GM12892 (cell line): ENCODE measurements around the gene RNPEPL1.
A peak's percentile ranks its signal among the peaks of the same experiment; 100 is the strongest.
"Not testable (repeated sequence)": the region's sequence is repeated elsewhere in the genome, so short reads cannot be mapped to it uniquely, and the experiment has no call there.

Experiments
- DNase-seq: peaks from one replicate; pipeline ENCODE4 v3.0.0; 2011; ENCODE audit not compliant: insufficient read length
- FAIRE-seq: peaks from 2 replicates; lab custom pipeline; 2011; peaks lifted over from hg19 to GRCh38; lab: Jason Lieb, UNC
- POLR2A ChIP-seq: IDR thresholded peaks from 2 replicates; pipeline ENCODE4 v1.6.1; 2011; ENCODE audit warnings: low read depth, low read length, control low read depth
- POLR2AphosphoS5 ChIP-seq: IDR thresholded peaks from 2 replicates; pipeline ENCODE4 v1.6.1; 2011; ENCODE audit warnings: low read depth, low read length, control low read depth
- TAF1 ChIP-seq: IDR thresholded peaks from 2 replicates; pipeline ENCODE4 v1.6.1; 2011; ENCODE audit warnings: low read depth, mild to moderate bottlenecking, control low read depth, low read length, borderline replicate concordance

The RNPEPL1 gene

DNA sequence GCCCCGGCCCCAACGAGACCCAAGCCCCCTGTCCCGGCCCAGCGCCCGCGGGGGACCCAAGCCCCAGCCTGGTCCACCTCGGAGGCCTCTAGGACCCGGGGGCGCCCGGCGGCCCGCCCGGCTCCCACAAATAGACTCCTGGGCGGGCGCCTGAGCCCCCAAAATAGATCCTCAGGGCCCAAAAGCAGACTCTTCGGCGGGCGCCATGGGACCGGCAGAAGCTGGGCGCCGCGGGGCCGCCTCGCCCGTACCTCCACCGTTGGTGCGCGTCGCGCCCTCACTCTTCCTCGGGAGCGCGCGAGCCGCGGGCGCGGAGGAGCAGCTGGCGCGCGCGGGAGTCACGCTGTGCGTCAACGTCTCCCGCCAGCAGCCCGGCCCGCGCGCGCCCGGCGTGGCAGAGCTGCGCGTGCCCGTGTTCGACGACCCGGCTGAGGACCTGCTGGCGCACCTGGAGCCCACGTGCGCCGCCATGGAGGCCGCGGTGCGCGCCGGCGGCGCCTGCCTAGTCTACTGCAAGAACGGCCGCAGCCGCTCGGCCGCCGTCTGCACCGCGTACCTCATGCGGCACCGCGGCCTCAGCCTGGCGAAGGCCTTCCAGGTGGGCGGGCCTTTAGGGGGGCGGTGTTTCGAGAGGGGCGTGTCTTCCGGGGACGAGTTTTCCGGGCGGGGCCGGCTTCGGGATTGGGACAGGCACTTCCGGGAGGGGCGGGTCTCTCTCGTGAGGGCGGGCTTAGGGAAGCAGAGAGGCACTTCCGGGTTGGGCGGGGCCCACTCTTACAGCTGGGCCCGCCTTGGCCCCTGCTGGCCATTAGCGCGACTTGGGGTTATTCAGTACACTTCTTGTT, 7.6 kb upstream of the RNPEPL1 start:
- DNase-seq, result peak; percentile 76
- TF ChIP-seq POLR2A (peak; percentile 87), POLR2AphosphoS5 (peak; percentile 84), TAF1 (no peak; the same call in 1 of the 2 replicates)
- peak; percentile 98 for FAIRE-seq

DNA sequence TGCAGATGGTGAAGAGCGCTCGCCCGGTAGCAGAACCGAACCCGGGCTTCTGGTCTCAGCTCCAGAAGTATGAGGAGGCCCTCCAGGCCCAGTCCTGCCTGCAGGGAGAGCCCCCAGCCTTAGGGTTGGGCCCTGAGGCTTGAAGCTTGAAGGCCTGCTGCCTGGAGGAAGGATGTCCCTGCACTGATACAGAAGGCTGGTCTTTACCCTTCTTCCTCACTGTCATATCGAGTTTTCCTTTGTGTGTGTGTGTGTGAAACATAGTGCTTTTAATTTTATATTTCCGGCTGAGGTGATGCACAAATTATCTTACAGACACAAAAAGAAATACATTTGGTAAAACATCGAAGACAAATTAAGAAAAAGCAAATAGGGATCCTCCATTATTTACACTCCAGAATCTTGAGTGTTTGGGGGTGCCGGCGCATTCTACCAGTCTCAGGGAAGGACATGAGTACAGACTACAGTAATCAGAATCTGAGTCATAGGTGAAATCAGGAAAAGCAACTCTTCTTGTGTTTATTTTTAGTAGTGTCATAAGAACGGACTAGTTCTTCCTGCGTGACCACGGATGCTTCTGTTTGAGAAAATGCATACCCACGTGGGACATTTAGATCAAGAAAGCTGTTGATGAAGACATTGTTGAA, 6.8 kb upstream of the RNPEPL1 start:
- peak; percentile 21 for FAIRE-seq
- TF ChIP-seq POLR2A (no peak), POLR2AphosphoS5 (no peak), TAF1 (no peak)
- no peak for DNase-seq

DNA sequence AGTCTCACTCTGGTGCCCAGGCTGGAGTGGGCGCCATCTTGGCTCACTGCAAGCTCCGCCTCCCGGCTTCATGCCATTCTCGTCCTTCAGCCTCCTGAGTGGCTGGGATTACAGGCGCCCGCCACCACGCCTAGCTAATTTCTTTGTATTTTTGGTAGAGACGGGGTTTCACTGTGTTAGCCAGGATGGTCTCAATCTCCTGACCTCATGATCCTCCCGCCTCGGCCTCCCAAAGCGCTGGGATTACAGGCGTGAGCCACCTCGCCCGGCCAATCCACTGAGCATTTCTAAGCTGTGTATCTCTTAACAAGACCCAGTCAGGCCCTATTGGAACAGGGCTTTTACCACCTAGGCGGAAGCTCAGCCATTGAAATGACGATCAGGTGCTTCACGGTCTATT, 5.1 kb upstream of the RNPEPL1 start:
- DNase-seq, FAIRE-seq: not testable (repeated sequence)

DNA sequence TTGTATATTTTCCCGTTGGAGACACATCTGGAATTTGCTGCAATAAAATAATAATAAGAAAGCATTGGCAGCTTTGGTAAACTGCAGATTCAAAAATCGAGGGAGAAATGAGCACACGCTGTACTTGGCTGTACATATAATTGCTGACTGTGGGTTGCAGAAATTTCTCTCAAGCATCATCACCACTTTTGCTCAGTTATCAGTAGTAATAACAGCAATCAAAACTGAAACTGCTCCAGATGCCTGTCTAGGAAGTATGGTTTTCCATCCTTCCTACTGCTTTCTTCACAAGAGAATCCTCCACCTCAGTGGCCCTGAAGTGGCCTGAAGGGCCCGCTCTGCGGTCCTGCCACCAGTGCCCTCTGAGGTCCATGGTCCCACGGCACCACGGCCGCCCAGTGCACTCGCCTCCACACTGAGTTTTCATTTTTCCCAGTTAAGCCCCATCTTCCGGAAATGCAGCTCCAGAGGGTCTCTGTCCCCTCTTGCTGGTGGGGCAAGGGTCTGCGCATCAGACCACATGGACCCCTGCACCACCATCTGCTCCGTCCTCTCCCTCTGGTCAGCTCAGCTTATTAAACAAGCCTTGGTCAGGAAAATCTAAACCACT, 4.2 kb upstream of the RNPEPL1 start:
- TF ChIP-seq POLR2A (no peak), TAF1 (no peak), POLR2AphosphoS5 (no peak)
- no peak for DNase-seq
- FAIRE-seq, result no peak

DNA sequence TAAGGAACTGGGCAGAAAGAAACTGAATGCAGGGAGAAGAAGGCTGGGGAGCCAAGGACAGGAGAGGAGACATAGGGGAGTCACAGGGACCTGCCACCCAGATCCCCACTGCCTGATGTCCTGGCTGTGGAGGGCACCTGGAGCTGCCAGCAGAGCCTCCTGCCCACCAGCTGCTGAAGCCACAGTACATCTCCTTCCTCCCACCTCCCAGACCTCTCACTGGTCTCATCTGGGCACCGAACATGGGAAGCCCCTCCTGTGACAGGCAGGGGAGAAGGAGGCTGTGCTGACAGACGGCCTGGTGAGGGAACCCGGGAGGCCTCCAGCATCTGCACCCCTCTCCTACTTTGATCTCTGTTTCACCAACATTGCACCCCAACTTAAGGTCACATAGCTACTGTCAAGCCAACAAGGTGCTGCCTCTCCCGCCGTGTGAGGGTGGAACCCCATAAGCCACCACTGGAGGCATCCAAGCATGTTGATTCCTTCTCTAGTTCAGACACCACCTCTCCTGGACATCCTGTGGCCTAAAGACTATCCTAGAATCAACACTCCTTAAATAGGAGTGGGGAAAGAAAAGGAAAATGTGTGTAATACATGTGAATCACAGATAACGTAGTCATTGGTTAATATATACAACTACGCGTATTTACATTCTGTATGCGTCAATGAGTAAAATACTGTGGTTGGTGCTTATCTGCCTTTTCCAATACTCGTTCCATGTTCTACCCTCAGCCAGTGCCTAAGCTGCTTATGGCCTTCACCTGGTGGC, 3.5 kb upstream of the RNPEPL1 start:
- peak; percentile 17 for FAIRE-seq
- DNase-seq, result no peak
- TF ChIP-seq POLR2A (peak; percentile 53; the same call in 1 of the 2 replicates), POLR2AphosphoS5 (no peak; the same call in 1 of the 2 replicates)

DNA sequence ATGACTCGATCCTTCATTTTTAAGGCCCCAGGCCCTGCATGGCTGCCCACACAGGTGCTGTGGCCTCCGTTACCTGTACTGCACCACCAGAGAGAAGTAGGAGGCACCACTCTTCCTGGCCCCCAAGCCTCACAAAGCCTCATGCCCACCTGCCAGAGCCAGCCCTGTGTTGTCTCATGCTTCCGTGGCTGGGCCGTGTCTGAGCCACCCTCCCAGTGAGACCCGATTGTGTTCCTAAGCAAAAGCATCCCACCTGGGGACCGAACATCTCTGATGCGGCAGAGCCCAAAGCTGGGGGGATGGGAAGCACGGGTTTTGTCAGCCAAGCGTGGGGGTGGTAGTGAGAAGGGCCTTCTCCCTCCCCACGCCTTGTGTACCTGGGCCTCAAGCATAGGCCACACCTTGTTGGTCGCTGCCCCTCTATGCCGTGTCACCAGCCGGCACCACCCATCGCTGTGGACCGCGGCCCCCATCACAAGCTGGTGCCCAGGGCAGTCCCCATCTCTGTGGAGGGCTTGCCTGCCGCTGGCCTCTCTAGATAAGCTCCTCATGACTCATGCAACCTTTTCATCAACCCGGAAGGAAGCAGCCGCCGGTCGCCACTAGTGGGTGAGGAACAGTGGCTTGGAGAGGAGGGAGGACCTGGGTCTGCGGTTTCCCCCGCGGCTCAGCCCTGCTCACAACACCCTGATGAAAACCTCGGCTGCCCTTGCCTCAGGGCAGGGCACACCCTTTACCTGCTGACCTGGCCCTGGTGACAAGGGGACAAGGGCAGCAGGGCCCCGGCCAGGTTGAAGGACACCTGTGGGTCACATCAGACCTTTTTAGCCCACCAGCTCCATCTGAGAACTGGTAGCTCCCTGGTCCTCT, 2.7 kb upstream of the RNPEPL1 start:
- DNase-seq (peak; percentile 51), FAIRE-seq (peak; percentile 94)
- TF ChIP-seq POLR2AphosphoS5 (peak; percentile 57; the same call in 1 of the 2 replicates), POLR2A (peak; percentile 66; the same call in 1 of the 2 replicates), TAF1 (no peak)

DNA sequence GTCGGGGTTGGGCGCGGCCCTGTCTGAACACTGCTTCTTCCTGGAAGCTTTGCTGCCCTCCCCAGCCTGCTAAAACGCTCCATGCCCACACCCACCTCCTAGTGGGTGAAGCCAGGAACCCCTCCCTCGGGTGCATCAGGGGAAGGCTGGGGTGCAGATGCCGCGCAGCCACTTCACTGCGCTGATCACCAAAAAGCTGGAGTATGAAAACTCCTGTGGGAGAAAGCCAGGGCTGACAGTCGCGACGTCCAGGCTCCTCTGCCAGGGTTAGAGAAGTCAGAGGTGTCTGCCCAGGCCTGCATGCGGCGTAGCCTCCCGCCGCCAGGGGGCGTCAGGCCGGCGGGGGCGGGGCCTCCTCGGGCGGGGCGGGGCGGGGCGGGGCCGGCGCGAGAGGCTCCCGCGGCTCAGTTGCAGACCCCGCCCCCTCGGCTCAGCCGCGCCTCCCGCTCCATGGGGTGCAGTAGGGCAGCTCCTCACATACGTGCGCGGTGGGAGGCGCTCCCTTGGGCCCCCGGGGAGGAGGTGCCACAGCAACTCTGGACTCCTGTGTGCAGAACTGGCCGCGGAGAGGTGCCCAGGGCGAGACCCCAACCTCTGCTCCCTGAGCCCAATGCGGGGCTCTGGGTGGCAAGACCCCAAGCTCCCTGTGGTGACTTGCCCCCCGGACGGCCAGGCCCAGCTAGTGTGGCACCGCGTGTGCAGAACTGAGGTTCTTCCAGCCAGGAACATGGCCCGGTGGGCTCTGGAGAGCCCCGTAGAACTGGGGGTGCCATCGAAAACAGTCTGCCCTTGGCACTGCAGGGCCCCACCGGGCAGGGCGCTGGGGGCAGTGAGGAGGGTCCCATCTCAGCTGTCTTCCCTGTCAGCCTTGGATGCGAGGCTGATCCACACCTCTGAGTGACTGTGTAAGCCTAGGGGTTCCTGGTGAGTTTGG, 1.8 kb upstream of the RNPEPL1 start:
- TF ChIP-seq POLR2AphosphoS5, result no peak
- no peak for TF ChIP-seq POLR2A
- TF ChIP-seq TAF1, result no peak
- FAIRE-seq (peak; percentile 81), DNase-seq (peak; percentile 77)

DNA sequence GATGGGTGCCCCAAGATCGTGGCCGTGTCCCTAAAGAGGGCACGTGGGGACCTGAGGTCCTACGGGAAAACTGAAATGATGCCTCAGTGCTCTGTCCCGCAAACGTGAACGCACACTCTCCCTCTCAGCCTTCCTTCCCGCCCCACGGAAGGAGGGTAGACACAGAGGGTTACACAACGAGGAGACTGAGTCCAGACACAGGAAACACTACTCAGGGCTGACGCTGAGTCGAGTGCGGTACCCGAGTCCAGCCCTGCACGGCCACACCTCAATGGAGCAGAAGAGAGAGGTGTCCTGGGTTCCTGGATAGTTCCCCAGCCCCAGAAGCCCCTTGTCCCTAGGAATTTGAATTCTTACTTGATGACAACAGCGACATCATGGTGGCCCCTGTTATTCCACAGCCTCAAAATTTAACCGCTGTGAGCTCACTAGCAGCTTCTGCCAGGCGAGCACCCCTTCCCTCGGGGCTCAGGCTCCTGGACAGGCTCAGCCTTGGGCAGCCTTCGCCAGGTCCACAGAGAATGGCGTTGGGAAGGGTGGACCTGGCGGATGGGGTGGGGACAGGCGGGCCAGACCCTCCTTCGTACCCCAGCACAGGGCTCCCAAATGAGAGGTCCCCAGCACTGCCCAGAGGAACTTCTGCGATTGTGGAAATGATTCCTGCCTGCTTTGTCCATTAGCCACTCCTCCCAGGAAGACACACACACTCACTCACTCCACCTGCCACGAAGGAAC, 980 bp upstream of the RNPEPL1 start:
- TF ChIP-seq TAF1, result no peak
- no peak for TF ChIP-seq POLR2A
- TF ChIP-seq POLR2AphosphoS5, result no peak
- DNase-seq (no peak), FAIRE-seq (no peak)
